Glutamatergic neuron (in vitro differentiated cells): ENCODE results near the gene ECE1. TPM values are rescaled to one million over a fixed set of nuclear protein-coding genes. Genes with fewer than 3 reads are reported as not detected.

Experiments used
- DNase-seq: peaks from one replicate; pipeline ENCODE4 v3.0.0; 2022
- H3K27ac Mint-ChIP-seq: one replicate; pipeline ENCODE4 v1.8.0; 2020; ENCODE audit warnings: mild to moderate bottlenecking, mixed read lengths, inconsistent platforms; ENCODE audit not compliant: unreplicated experiment
- H3K27me3 Mint-ChIP-seq: one replicate; pipeline ENCODE4 v1.8.0; 2020; ENCODE audit warnings: mild to moderate bottlenecking, moderate library complexity, mixed read lengths, inconsistent platforms; ENCODE audit not compliant: unreplicated experiment
- H3K36me3 Mint-ChIP-seq: one replicate; pipeline ENCODE4 v1.8.0; 2020; ENCODE audit warnings: mild to moderate bottlenecking, mixed read lengths, inconsistent platforms; ENCODE audit not compliant: unreplicated experiment
- H3K4me1 Mint-ChIP-seq: one replicate; pipeline ENCODE4 v1.8.0; 2020; ENCODE audit warnings: mild to moderate bottlenecking, low read depth, mixed read lengths, inconsistent platforms; ENCODE audit not compliant: unreplicated experiment
- H3K4me3 Mint-ChIP-seq: one replicate; pipeline ENCODE4 v1.8.0; 2020; ENCODE audit warnings: mild to moderate bottlenecking, mixed read lengths, inconsistent platforms; ENCODE audit not compliant: unreplicated experiment
- H3K9me3 Mint-ChIP-seq: one replicate; pipeline ENCODE4 v1.8.0; 2020; ENCODE audit warnings: mild to moderate bottlenecking, moderate library complexity, mixed read lengths, inconsistent platforms; ENCODE audit not compliant: unreplicated experiment
- total RNA-seq: library from RNA; stranded (reverse); fragmentation: NEBNext Ultra II Directional; extraction: Animal tissue kit (Norgen Biotek cat#: 25700); gene quantifications from one replicate; pipeline ENCODE4 v1.2.1, GENCODE V29; 2021; ENCODE audit not compliant: unreplicated experiment
- TF ChIP-seq, protein P1 (sequence below): fragments of 200-600 bp; sonication (generic); IDR thresholded peaks from one replicate; pipeline ENCODE4 v1.5.0; 2021; ENCODE audit not compliant: partially characterized antibody, unreplicated experiment

The ECE1 gene
- total RNA-seq, 1 donor from 2014 or later, result 36.1 TPM

DNA sequence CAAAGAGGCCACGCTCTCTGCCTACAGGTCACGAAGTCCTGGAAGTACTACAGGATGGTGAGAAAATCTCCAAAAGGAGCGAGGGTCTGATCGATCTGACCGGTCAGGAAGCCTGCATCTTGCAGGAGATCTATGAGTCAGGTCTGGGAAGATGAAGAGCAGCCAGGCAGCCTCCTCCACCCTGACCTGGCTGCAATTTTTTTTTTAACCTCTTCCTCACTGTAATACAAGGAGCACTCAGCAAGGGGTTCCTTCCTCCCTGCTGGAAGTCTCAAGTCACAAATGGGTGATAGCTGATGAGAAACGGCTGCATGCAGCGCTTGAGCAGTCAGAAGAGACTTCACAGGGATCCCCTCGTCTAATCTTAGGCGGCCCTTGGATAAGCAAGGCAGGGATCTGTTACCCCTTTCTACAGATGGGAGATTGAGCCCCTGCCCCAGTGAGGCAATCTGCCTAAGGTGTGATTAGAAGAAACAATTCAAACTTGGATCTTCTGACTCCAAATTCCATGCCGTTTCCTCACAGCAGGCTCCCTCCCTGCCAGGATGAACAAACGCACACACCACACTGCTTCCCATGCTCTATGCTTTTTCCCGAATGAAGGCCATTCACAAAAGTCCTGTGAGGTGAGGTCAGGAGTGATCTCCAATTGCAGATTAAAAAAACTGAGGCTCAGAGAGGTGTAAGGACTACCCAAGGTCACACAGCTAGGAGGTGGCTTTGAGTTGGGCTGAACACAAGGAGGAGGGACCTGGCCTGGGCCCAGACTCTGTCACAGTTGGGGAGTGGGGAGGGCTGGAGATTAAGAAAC is 48.3 kb downstream of the ECE1 start:
- Mint-ChIP-seq H3K4me3 (no peak overlapping the region), H3K27ac (no peak overlapping the region)
- TF ChIP-seq, protein P1, sequence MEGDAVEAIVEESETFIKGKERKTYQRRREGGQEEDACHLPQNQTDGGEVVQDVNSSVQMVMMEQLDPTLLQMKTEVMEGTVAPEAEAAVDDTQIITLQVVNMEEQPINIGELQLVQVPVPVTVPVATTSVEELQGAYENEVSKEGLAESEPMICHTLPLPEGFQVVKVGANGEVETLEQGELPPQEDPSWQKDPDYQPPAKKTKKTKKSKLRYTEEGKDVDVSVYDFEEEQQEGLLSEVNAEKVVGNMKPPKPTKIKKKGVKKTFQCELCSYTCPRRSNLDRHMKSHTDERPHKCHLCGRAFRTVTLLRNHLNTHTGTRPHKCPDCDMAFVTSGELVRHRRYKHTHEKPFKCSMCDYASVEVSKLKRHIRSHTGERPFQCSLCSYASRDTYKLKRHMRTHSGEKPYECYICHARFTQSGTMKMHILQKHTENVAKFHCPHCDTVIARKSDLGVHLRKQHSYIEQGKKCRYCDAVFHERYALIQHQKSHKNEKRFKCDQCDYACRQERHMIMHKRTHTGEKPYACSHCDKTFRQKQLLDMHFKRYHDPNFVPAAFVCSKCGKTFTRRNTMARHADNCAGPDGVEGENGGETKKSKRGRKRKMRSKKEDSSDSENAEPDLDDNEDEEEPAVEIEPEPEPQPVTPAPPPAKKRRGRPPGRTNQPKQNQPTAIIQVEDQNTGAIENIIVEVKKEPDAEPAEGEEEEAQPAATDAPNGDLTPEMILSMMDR, result no peak

DNA sequence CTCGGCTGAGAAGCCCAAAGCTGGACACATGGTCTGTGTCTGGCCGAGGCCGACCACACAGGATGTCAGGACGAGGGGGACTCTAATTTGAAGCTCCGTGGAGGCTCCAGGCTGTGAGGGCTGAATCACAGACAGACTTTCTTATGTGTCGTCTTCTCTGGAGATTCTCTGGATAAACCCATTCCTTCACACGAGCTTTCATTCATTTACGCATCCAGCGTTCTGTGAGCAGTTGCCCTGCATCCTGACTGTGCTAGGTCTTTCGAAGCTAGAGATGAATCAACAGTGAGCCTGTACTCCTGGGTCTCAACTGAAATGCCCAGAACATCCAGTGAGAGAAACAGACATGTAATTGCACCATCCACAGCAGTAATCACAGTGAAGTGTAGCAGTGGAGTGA is 49.6 kb downstream of the ECE1 start:
- Mint-ChIP-seq H3K9me3 (no peaks in the 10 kb centered on the region), H3K36me3 (no peaks in the 10 kb centered on the region), H3K27me3 (no peaks in the 10 kb centered on the region), H3K4me3 (no peak overlapping the region), H3K4me1 (no peaks in the 10 kb centered on the region), H3K27ac (no peak overlapping the region)
- TF ChIP-seq, protein P1, result no peak
- no peak for DNase-seq

More for the DNA sequence above, 48.3 kb downstream of the ECE1 start:
- no peaks in the 10 kb centered on the region for H3K36me3 Mint-ChIP-seq
- H3K27me3 Mint-ChIP-seq, result no peaks in the 10 kb centered on the region
- no peaks in the 10 kb centered on the region for H3K9me3 Mint-ChIP-seq
- no peaks in the 10 kb centered on the region for H3K4me1 Mint-ChIP-seq
- no peak for DNase-seq

DNA sequence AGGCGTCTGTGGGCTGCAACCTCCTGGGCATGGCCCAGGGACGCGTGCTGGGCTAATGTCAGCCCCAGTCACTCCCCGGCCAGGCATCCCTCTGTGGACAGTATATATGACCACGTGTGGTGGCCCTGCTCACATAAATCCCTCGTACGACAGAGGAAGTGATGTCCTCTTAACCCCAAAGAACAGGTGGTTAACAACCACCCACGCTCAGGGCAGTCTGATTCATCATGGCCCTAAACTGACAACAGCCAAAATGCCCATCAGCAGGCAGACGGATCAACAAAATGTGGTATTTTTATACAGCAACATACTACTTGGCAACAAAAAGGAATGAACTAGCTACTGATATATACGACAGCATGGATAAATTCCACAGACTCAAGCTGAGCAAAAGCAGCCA is 51.0 kb downstream of the ECE1 start:
- TF ChIP-seq, protein P1, result no peak

DNA sequence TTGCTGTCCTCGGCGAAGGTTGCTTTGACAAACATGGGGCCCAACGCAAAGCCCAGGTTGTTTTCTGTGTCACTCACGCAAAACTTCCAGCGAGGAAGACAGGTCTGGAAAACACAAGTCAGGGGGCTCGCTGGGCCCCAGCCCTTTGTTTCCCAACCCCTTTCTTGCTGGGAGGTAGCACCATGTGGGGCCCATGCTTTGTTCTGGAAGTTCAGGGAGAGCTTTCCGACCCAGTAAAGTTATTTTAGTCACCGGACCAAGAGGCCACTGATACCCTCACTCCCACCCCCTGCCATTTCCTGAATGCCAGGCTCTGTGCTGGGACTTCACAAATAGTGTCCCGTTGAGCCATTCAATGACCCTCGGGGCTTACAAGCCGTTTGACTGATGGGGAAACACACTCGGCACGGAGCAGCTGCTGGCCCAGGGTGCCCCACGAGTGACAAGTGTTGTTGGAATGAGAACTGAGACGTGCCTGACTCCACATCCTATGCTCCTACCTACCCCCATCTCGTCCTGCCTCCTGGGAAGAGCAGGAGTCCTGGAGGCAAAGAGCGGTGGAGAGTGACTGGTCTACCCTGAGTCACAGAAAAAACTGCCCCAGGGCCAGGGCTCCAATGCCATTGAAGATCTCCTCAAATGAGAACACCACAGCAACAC is 52.0 kb downstream of the ECE1 start:
- H3K4me1 Mint-ChIP-seq, result no peaks in the 10 kb centered on the region
- H3K27me3 Mint-ChIP-seq, result no peaks in the 10 kb centered on the region
- no peak for DNase-seq
- H3K9me3 Mint-ChIP-seq, result no peaks in the 10 kb centered on the region
- TF ChIP-seq, protein P1, result no peak
- no peak overlapping the region for H3K4me3 Mint-ChIP-seq
- no peak overlapping the region for H3K27ac Mint-ChIP-seq
- H3K36me3 Mint-ChIP-seq, result no peaks in the 10 kb centered on the region

More for the DNA sequence above, 51.0 kb downstream of the ECE1 start:
- Mint-ChIP-seq H3K4me1 (no peaks in the 10 kb centered on the region), H3K36me3 (no peaks in the 10 kb centered on the region), H3K4me3 (no peak overlapping the region), H3K9me3 (no peaks in the 10 kb centered on the region), H3K27me3 (no peaks in the 10 kb centered on the region), H3K27ac (no peak overlapping the region)
- DNase-seq, result no peak

- Mint-ChIP-seq H3K9me3 (no peaks in the 10 kb centered on the region), H3K4me1 (no peaks in the 10 kb centered on the region), H3K27me3 (no peaks in the 10 kb centered on the region), H3K27ac (no peak overlapping the region), H3K4me3 (no peak overlapping the region), H3K36me3 (no peaks in the 10 kb centered on the region)
- TF ChIP-seq, protein P1, result no peak
- DNase-seq, result no peak
Measured at GRCh38 chr1:21237446-21238088, 52.7 kb downstream of the ECE1 start.
